MCF 10A (cell line): Measurements from ENCODE around the gene ABRACL. TPM values are rescaled to one million over a fixed set of nuclear protein-coding genes. Genes with fewer than 3 reads are reported as not detected.

ENCODE experiments used
- BruUV-seq: library from RNA; stranded (reverse); fragments of 400-500 nt; replicated peaks from 2 replicates; lab custom pipeline; 2021; lab: Mats Ljungman, UMichigan
- CTCF ChIA-PET: fragments of 300-600 bp; sonication (Branson Sonifier 250); formaldehyde crosslinking; extraction: SDS; loops from one replicate; lab custom pipeline; 2021; ENCODE audit warnings: antibody characterized with exemption, inconsistent platforms; lab: Yijun Ruan, JAX
- POLR2A ChIA-PET: fragments of 300-600, 350-650 bp; sonication (Branson Sonifier 250); formaldehyde crosslinking; extraction: SDS; loops from one replicate; lab custom pipeline; 2020; ENCODE audit warnings: antibody characterized with exemption, inconsistent platforms; lab: Yijun Ruan, JAX
- DNase-seq: peaks from one replicate; pipeline ENCODE4 v3.0.0-alpha.2; 2018; ENCODE audit not compliant: unreplicated experiment
- H3K27ac Mint-ChIP-seq: one replicate; pipeline ENCODE4 v1.8.0; 2022; ENCODE audit warnings: mild to moderate bottlenecking, low read depth, mixed read lengths; ENCODE audit not compliant: unreplicated experiment
- H3K27me3 Mint-ChIP-seq: one replicate; pipeline ENCODE4 v1.8.0; 2022; ENCODE audit warnings: mixed read lengths; ENCODE audit not compliant: insufficient read depth, unreplicated experiment
- H3K36me3 Mint-ChIP-seq: one replicate; pipeline ENCODE4 v1.8.0; 2022; ENCODE audit warnings: mild to moderate bottlenecking, moderate library complexity, mixed read lengths; ENCODE audit not compliant: insufficient read depth, unreplicated experiment
- H3K4me1 Mint-ChIP-seq: one replicate; pipeline ENCODE4 v1.8.0; 2022; ENCODE audit warnings: mixed read lengths; ENCODE audit not compliant: insufficient read depth, unreplicated experiment
- H3K4me3 Mint-ChIP-seq: one replicate; pipeline ENCODE4 v1.8.0; 2022; ENCODE audit warnings: mild to moderate bottlenecking, moderate library complexity, mixed read lengths; ENCODE audit not compliant: unreplicated experiment
- H3K9me3 Mint-ChIP-seq: one replicate; pipeline ENCODE4 v1.8.0; 2022; ENCODE audit warnings: mixed read lengths; ENCODE audit not compliant: unreplicated experiment
- CTCF ChIP-seq: fragments of 200-600 bp; IDR thresholded peaks from one replicate; pipeline ENCODE4 v1.8.0; 2022; ENCODE audit warnings: antibody characterized with exemption, mild to moderate bottlenecking; ENCODE audit not compliant: unreplicated experiment
- intact Hi-C: fragments of 100-400 bp; cut with micrococcal nuclease; formaldehyde crosslinking; loops from 2 replicates; pipeline ENCODE4 v1.14.1; 2022
- total RNA-seq: library from RNA; stranded (reverse); gene quantifications from 2 replicates; pipeline ENCODE4 v1.2.3, GENCODE V29; 2022

The ABRACL gene
- total RNA-seq, 1 experiment from 2014 or later: 24.0 TPM

DNA sequence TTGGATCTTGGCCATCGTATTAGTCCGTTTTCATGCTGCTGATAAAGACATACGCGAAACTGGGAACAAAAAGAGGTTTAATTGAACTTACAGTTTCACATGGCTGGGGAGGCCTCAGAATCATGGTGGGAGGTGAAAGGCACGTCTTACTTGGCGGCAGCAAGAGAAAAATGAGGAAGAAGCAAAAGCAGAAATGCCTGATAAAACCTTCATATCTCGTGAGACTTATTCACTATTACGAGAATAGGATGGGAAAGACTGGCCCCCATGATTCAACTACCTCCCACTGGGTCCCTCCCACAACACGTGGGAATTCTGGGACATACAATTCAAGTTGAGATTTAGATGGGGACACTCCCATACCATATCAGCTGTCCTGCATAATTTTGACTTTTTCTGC is 20.4 kb upstream of the ABRACL start:
- no TSS peak for BruUV-seq
- no peak for TF ChIP-seq CTCF
- no peak for DNase-seq
- no peaks in the 10 kb centered on the region for H3K4me1 Mint-ChIP-seq
- ChIA-PET CTCF (no interaction called here), POLR2A (interaction anchor here (0.7 to 0.9 kb wide), 2 partner anchors 9 to 11 kb away, joined by 3 to 4 read pairs; no protein-coding TSS in a partner anchor)
- no peak overlapping the region for H3K27ac Mint-ChIP-seq
- no peak overlapping the region for H3K4me3 Mint-ChIP-seq
- H3K27me3 Mint-ChIP-seq: no peaks in the 10 kb centered on the region
- no peaks in the 10 kb centered on the region for H3K9me3 Mint-ChIP-seq
- no peaks in the 10 kb centered on the region for H3K36me3 Mint-ChIP-seq
- intact Hi-C loops: no loop called here

GRCh38 chr6:139010674-139011073 is 17.9 kb upstream of the ABRACL start:
- H3K4me1 Mint-ChIP-seq: no peaks in the 10 kb centered on the region
- no peaks in the 10 kb centered on the region for H3K9me3 Mint-ChIP-seq
- no TSS peak for BruUV-seq
- intact Hi-C loops: no loop called here
- POLR2A ChIA-PET: no interaction called here
- no peak overlapping the region for H3K4me3 Mint-ChIP-seq
- no peak overlapping the region for H3K27ac Mint-ChIP-seq
- TF ChIP-seq CTCF: no peak
- CTCF ChIA-PET: interaction anchor here (1.0 kb wide), 1 partner anchor 9 kb away, joined by 3 read pairs; no protein-coding TSS in a partner anchor
- no peak for DNase-seq
- H3K36me3 Mint-ChIP-seq: no peaks in the 10 kb centered on the region
- H3K27me3 Mint-ChIP-seq: no peaks in the 10 kb centered on the region

- Mint-ChIP-seq H3K4me3 (no peak overlapping the region), H3K27me3 (no peaks in the 10 kb centered on the region), H3K27ac (no peak overlapping the region), H3K9me3 (no peaks in the 10 kb centered on the region), H3K4me1 (no peaks in the 10 kb centered on the region), H3K36me3 (no peaks in the 10 kb centered on the region)
- no peak for TF ChIP-seq CTCF
- CTCF ChIA-PET: no interaction called here
- POLR2A ChIA-PET: no interaction called here
- intact Hi-C loops: no loop called here
- no TSS peak for BruUV-seq
- DNase-seq: no peak
Measured at GRCh38 chr6:139011980-139012379, 16.6 kb upstream of the ABRACL start.

DNA sequence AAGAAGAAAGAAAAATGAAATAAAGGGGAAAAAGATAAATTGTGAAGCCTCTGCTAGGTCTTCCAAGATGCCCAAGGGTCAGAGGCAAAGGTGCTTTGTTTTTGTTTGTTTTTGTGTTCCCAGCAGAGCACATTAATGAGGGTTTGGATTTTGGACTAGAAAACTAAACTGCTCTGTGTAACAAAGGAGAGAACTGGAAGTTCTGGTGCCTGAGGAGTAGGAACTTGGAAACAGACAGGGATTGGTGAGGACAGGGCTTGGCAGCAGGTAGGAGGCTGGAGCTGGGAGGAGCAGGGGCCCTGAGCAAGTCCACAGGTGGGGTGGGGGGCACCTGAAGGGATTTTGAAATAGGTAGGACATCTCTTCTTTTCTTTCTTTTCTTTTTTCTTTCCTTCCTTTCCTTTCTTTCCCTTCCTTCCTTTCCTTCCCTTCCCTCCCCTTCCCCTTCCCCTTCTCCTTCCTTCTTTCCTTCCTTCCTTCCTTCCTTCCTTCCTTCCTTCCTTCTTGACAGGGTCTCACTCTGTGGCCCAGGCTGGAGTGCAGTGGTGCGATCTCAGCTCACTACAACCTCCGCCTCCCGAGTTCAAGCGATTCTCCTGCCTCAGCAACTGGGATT is 15.3 kb upstream of the ABRACL start:
- ChIA-PET POLR2A (interaction anchor here (0.6 kb wide), 1 partner anchor 212 kb away, joined by 5 read pairs; no protein-coding TSS in a partner anchor), CTCF (no interaction called here)
- BruUV-seq: no TSS peak

More for the DNA sequence above, 15.3 kb upstream of the ABRACL start:
- H3K4me1 Mint-ChIP-seq: no peaks in the 10 kb centered on the region
- DNase-seq: no peak
- H3K27ac Mint-ChIP-seq: no peak overlapping the region
- H3K4me3 Mint-ChIP-seq: no peak overlapping the region
- TF ChIP-seq CTCF: no peak
- H3K36me3 Mint-ChIP-seq: no peaks in the 10 kb centered on the region
- intact Hi-C loops: no loop called here
- no peaks in the 10 kb centered on the region for H3K9me3 Mint-ChIP-seq
- no peaks in the 10 kb centered on the region for H3K27me3 Mint-ChIP-seq
